Calu3 (cell line): ENCODE measurements around the gene MPZL2. TPM values are rescaled to one million over a fixed set of nuclear protein-coding genes. Genes with fewer than 3 reads are reported as not detected.

ENCODE experiments used
- BruUV-seq: library from RNA; stranded (reverse); fragments of 400-500 nt; replicated peaks from 2 replicates; lab custom pipeline; 2021; lab: Mats Ljungman, UMichigan
- CTCF ChIA-PET: fragments of 300-600 bp; sonication (Branson Sonifier 250); formaldehyde crosslinking; loops from one replicate; lab custom pipeline; 2022; ENCODE audit warnings: antibody characterized with exemption; lab: Charles Lee
- DNase-seq: peaks from one replicate; pipeline ENCODE4 v3.0.0; 2022
- H3K27ac Mint-ChIP-seq: one replicate; pipeline ENCODE4 v1.8.0; 2022; ENCODE audit warnings: mixed read lengths; ENCODE audit not compliant: unreplicated experiment
- H3K27me3 Mint-ChIP-seq: one replicate; pipeline ENCODE4 v1.8.0; 2022; ENCODE audit warnings: mixed read lengths; ENCODE audit not compliant: unreplicated experiment
- H3K36me3 Mint-ChIP-seq: one replicate; pipeline ENCODE4 v1.8.0; 2022; ENCODE audit warnings: mild to moderate bottlenecking, moderate library complexity, mixed read lengths; ENCODE audit not compliant: insufficient read depth, unreplicated experiment
- H3K4me1 Mint-ChIP-seq: one replicate; pipeline ENCODE4 v1.8.0; 2022; ENCODE audit warnings: mild to moderate bottlenecking, low read depth, mixed read lengths; ENCODE audit not compliant: unreplicated experiment
- H3K4me3 Mint-ChIP-seq: one replicate; pipeline ENCODE4 v1.8.0; 2022; ENCODE audit warnings: mild to moderate bottlenecking, low read depth, moderate library complexity, mixed read lengths; ENCODE audit not compliant: unreplicated experiment
- H3K9me3 Mint-ChIP-seq: one replicate; pipeline ENCODE4 v1.8.0; 2022; ENCODE audit warnings: low read depth, mixed read lengths; ENCODE audit not compliant: unreplicated experiment
- intact Hi-C: fragments of 100-400 bp; cut with micrococcal nuclease; formaldehyde crosslinking; loops from one replicate; pipeline ENCODE4 v1.10.0; 2022; ENCODE audit not compliant: unreplicated experiment
- total RNA-seq: library from RNA; stranded (reverse); gene quantifications from 2 replicates; pipeline ENCODE4 v1.2.3, GENCODE V29; 2022
- TF ChIP-seq, protein P1 (sequence below): fragments of 200-600 bp; IDR thresholded peaks from one replicate; pipeline ENCODE4 v1.8.0; 2022; ENCODE audit warnings: antibody characterized with exemption; ENCODE audit not compliant: unreplicated experiment

MPZL2 gene
- total RNA-seq, 1 experiment from 2014 or later, result 69.6 TPM

DNA sequence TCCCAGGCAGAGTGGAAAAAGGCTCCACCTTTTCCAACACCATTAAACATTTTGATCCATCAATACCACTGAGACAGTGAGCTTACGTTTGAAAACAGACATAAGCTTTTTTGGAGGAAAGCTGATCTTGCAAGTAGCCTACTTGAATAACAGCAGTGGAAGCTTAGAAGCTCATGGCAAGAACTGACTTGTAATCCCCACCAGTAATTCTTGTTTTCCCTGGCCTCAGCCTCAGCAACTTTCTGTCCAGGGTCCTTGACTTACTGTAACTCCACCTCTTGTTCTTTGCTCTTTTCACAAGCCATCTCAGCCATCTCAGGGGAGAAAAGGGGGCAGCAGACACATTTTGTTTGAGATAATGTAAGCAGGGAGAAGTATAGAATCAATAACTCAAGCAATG lies 12.3 kb upstream of the MPZL2 start:
- intact Hi-C loops, result no loop called here
- CTCF ChIA-PET, result no interaction called here
- peak overlapping the region; percentile 37 for H3K27ac Mint-ChIP-seq
- DNase-seq, result no peak
- H3K4me3 Mint-ChIP-seq, result no peak overlapping the region
- H3K4me1 Mint-ChIP-seq, result peaks cover 52% of the 10 kb centered on the region
- BruUV-seq, result no TSS peak
- H3K27me3 Mint-ChIP-seq, result no peaks in the 10 kb centered on the region
- H3K36me3 Mint-ChIP-seq, result peaks cover 8% of the 10 kb centered on the region
- no peaks in the 10 kb centered on the region for H3K9me3 Mint-ChIP-seq
- TF ChIP-seq, protein P1, sequence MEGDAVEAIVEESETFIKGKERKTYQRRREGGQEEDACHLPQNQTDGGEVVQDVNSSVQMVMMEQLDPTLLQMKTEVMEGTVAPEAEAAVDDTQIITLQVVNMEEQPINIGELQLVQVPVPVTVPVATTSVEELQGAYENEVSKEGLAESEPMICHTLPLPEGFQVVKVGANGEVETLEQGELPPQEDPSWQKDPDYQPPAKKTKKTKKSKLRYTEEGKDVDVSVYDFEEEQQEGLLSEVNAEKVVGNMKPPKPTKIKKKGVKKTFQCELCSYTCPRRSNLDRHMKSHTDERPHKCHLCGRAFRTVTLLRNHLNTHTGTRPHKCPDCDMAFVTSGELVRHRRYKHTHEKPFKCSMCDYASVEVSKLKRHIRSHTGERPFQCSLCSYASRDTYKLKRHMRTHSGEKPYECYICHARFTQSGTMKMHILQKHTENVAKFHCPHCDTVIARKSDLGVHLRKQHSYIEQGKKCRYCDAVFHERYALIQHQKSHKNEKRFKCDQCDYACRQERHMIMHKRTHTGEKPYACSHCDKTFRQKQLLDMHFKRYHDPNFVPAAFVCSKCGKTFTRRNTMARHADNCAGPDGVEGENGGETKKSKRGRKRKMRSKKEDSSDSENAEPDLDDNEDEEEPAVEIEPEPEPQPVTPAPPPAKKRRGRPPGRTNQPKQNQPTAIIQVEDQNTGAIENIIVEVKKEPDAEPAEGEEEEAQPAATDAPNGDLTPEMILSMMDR, result no peak

DNA sequence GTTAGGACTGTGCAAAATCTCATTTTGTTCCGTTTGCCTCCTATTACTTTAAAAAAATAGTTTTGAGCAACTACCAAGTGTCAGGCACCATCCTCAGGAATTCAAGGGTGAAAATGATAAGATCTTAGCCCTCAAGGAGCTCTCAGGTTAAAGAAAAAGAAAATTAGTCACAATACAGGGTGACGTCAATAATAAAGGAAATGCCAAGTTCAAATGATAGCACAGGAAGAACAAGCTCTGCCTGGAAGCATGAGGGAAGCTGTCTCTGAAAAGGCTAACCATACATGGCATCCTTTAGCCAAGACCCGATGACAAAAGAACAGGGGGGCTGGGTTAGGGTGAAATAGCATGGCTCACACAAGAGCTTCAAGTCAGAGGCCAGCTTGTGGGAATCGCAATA lies 11.1 kb upstream of the MPZL2 start:
- CTCF ChIA-PET, result no interaction called here
- intact Hi-C loops, result no loop called here
- no TSS peak for BruUV-seq
- H3K27me3 Mint-ChIP-seq, result no peaks in the 10 kb centered on the region
- TF ChIP-seq, protein P1, result no peak
- no peak overlapping the region for H3K27ac Mint-ChIP-seq
- H3K9me3 Mint-ChIP-seq, result no peaks in the 10 kb centered on the region
- H3K36me3 Mint-ChIP-seq, result peaks cover 10% of the 10 kb centered on the region
- H3K4me3 Mint-ChIP-seq, result no peak overlapping the region
- peaks cover 54% of the 10 kb centered on the region for H3K4me1 Mint-ChIP-seq
- no peak for DNase-seq

DNA sequence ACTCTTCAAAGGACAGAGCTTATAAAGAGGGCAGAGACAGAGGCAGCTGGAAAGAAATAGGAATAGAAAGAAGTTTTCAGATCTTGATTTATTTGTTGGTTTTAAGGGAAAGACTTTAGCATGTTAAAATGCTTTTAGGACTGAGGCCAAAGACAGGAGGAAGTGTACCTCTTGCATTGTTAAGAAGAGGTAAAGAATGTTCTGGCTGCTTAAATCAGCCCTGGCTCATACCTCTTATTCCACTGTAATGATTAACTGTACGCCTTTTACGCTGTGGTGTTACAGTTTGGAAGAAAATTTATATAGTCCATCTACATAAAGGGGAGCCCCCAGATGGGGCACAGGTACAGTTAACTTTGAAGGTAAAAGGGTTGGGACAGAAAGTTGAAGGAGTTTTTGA lies 10.1 kb upstream of the MPZL2 start:
- CTCF ChIA-PET, result no interaction called here
- Mint-ChIP-seq H3K4me1 (peaks cover 54% of the 10 kb centered on the region), H3K27ac (peak overlapping the region; percentile 26), H3K4me3 (no peak overlapping the region), H3K9me3 (no peaks in the 10 kb centered on the region), H3K36me3 (peaks cover 10% of the 10 kb centered on the region), H3K27me3 (no peaks in the 10 kb centered on the region)
- intact Hi-C loops, result no loop called here
- no peak for DNase-seq
- BruUV-seq, result no TSS peak
- TF ChIP-seq, protein P1, result no peak

DNA sequence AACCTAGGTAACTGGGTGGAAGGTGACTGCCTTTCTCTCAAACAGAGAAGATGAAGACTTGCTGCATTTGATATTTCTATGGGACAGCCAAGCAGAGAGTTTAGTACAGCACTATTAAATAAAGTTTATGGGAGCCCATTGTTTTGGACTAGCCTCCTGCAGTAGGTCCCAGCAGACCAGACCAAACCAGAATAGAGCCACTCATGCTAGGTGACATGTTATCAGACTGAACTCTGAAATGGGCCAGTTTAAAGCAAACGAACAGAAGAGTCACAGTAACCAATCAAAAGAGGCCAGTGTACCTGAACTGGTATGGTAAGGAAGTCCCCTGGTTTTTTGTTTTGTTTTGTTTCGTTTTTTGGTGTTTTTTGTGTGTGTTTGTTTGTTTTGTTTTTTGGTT lies 7.9 kb upstream of the MPZL2 start:
- Mint-ChIP-seq H3K4me3 (no peak overlapping the region), H3K27ac (peak overlapping the region; percentile 42), H3K9me3 (no peaks in the 10 kb centered on the region), H3K36me3 (peaks cover 10% of the 10 kb centered on the region), H3K27me3 (no peaks in the 10 kb centered on the region), H3K4me1 (peaks cover 46% of the 10 kb centered on the region)
- DNase-seq, result no peak
- no TSS peak for BruUV-seq
- CTCF ChIA-PET, result no interaction called here
- intact Hi-C loops, result no loop called here
- TF ChIP-seq, protein P1, result no peak
